ENCODE measurements around the gene HEMK1. TPM values are rescaled to one million over a fixed set of nuclear protein-coding genes. Genes with fewer than 3 reads are reported as not detected.

HEMK1 gene
- total RNA-seq, 1 experiment from 2014 or later = 12.5 TPM

DNA sequence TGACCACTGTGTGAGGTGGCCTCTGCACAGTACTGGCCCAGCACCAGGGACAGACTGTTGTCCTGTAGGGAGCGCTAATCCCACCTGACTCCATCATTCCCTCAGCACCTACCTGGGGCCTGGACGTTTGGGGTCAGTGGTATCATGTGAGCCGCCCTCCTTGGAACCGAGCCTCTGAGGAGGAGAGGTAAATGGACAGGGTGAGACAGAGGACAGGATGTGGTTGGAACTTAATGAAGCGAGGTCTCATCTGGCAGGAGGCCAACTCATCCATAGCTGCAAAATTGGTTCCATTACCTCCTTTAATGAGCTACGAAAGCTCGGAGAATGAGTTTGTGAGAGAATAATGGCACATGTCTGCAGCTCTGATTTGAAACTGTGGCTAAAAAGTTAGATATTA is 61.6 kb downstream of the HEMK1 start:
- Mint-ChIP-seq H3K27ac (no peak overlapping the region), H3K27me3 (ENCODE audit: low read depth) (no peaks in the 10 kb centered on the region), H3K36me3 (ENCODE audit: insufficient read depth in 1 of 3, low read depth in 3 of 3) (no peaks in the 10 kb centered on the region; a peak in 4 of 7 replicates), H3K4me1 (peaks cover 24 to 29% of the 10 kb centered on the region in 2 experiments), H3K4me3 (no peak overlapping the region), H3K9me3 (no peaks in the 10 kb centered on the region)
- H4K5ac ChIP-seq (ENCODE audit: insufficient read length, low read depth, low read length) = no peak overlapping the region
- H3K9ac ChIP-seq (ENCODE audit: extremely low read depth, insufficient read length, low read length) = no peak overlapping the region
- H4K8ac ChIP-seq (replicated peaks; ENCODE audit: insufficient read length, low read depth, low read length) = no peak overlapping the region
- H4K91ac ChIP-seq (ENCODE audit: insufficient read length, low read depth, low read length) = no peak overlapping the region
- H3K18ac ChIP-seq (ENCODE audit: insufficient read length, low read depth, low read length) = no peak overlapping the region
- no peaks in the 10 kb centered on the region for H3K27me3 ChIP-seq (ENCODE audit: insufficient read depth, low read length)
- no peak overlapping the region for H3K4ac ChIP-seq (ENCODE audit: low read depth, low read length)
- H3K14ac ChIP-seq (ENCODE audit: insufficient read depth, low read length) = no peak overlapping the region
- no peak overlapping the region for H2BK15ac ChIP-seq (ENCODE audit: low read depth, low read length)
- no peaks in the 10 kb centered on the region for H3K9me3 ChIP-seq (ENCODE audit: control insufficient read depth, low read depth, low read length)
- H3K23ac ChIP-seq (ENCODE audit: insufficient read length, low read depth, low read length) = no peak overlapping the region
- no peak overlapping the region for H2BK120ac ChIP-seq (ENCODE audit: low read depth, low read length, poor library complexity, severe bottlenecking)
- DNase-seq = no peak
- H3K4me1 ChIP-seq (ENCODE audit: insufficient read depth, low read length) = no peaks in the 10 kb centered on the region
- TF ChIP-seq, protein P1, sequence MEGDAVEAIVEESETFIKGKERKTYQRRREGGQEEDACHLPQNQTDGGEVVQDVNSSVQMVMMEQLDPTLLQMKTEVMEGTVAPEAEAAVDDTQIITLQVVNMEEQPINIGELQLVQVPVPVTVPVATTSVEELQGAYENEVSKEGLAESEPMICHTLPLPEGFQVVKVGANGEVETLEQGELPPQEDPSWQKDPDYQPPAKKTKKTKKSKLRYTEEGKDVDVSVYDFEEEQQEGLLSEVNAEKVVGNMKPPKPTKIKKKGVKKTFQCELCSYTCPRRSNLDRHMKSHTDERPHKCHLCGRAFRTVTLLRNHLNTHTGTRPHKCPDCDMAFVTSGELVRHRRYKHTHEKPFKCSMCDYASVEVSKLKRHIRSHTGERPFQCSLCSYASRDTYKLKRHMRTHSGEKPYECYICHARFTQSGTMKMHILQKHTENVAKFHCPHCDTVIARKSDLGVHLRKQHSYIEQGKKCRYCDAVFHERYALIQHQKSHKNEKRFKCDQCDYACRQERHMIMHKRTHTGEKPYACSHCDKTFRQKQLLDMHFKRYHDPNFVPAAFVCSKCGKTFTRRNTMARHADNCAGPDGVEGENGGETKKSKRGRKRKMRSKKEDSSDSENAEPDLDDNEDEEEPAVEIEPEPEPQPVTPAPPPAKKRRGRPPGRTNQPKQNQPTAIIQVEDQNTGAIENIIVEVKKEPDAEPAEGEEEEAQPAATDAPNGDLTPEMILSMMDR (conservative IDR thresholded peaks at IDR 0.05) = no peak
- no peak overlapping the region for H3K27ac ChIP-seq (ENCODE audit: insufficient read length, low read depth, low read length)
- no CpG with 5 or more reads among the region's 7 CpGs for WGBS (ENCODE audit: extremely low coverage, insufficient read length, low lambda C conversion rate)
- no peak overlapping the region for H3T11ph ChIP-seq (ENCODE audit: low read length)
- no peaks in the 10 kb centered on the region for H3K23me2 ChIP-seq (ENCODE audit: insufficient read length, low read depth, low read length, poor library complexity, severe bottlenecking)
- H3K79me2 ChIP-seq (ENCODE audit: insufficient read depth, low read length) = 0 out of 2 replicates have a peak, but pooled peaks cover 2% of the 10 kb centered on the region
- no peak overlapping the region for H2BK5ac ChIP-seq (ENCODE audit: insufficient read length, low read length)
- peaks cover 3% of the 10 kb centered on the region for H3K79me1 ChIP-seq (ENCODE audit: insufficient read depth, low read depth, low read length, poor library complexity, severe bottlenecking)
- no peak overlapping the region for H3K56ac ChIP-seq (ENCODE audit: insufficient read length, low read depth, low read length)
- no peaks in the 10 kb centered on the region for H4K20me1 ChIP-seq (ENCODE audit: control insufficient read depth, insufficient read depth, insufficient read length)
- H3K4me2 ChIP-seq (ENCODE audit: insufficient read depth, insufficient read length, low read length) = no peak overlapping the region
- H2AFZ ChIP-seq (ENCODE audit: low read length) = no peak overlapping the region
- H2BK12ac ChIP-seq (ENCODE audit: insufficient read length, low read depth, low read length) = no peak overlapping the region
- no peak overlapping the region for H2AK5ac ChIP-seq (ENCODE audit: insufficient read length, low read length)
- no peak overlapping the region for H2BK20ac ChIP-seq (ENCODE audit: low read depth, low read length, poor library complexity, severe bottlenecking)

Measured in H9 (cell line).